ENCODE data around the gene ATF6.
"Not testable (repeated sequence)": the region's sequence is repeated elsewhere in the genome, so short reads cannot be mapped to it uniquely, and the experiment has no call there.

The ATF6 gene

GRCh38 chr1:161782886-161783285 is 16.8 kb downstream of the ATF6 start:
- DNase-seq (ENCODE audit: low spot score): no peak

GRCh38 chr1:161784968-161785367 is 18.8 kb downstream of the ATF6 start:
- no peak for DNase-seq (ENCODE audit: low spot score)

- no peak for DNase-seq (ENCODE audit: low spot score)
Observed at GRCh38 chr1:161787355-161787754, 21.2 kb downstream of the ATF6 start.

- DNase-seq (ENCODE audit: low spot score): no peak
Observed at GRCh38 chr1:161790587-161791317, 24.6 kb downstream of the ATF6 start.

GRCh38 chr1:161791904-161792655 is 26.0 kb downstream of the ATF6 start:
- no peak for DNase-seq (ENCODE audit: low spot score)

GRCh38 chr1:161792740-161793139 is 26.6 kb downstream of the ATF6 start:
- DNase-seq (ENCODE audit: low spot score): peak; percentile 78

GRCh38 chr1:161799792-161800191 is 33.7 kb downstream of the ATF6 start:
- DNase-seq (ENCODE audit: low spot score): no peak

- no peak for DNase-seq (ENCODE audit: low spot score)
Observed at GRCh38 chr1:161801955-161802354, 35.8 kb downstream of the ATF6 start.

- no peak for DNase-seq (ENCODE audit: low spot score)
Observed at GRCh38 chr1:161803181-161803580, 37.1 kb downstream of the ATF6 start.

GRCh38 chr1:161805399-161806197 is 39.5 kb downstream of the ATF6 start:
- no peak for DNase-seq (ENCODE audit: low spot score)

GRCh38 chr1:161809202-161809601 is 43.1 kb downstream of the ATF6 start:
- not testable (repeated sequence) for DNase-seq (ENCODE audit: low spot score)

GRCh38 chr1:161809656-161810055 is 43.5 kb downstream of the ATF6 start:
- DNase-seq (ENCODE audit: low spot score): not testable (repeated sequence)

- no peak for DNase-seq (ENCODE audit: low spot score)
Observed at GRCh38 chr1:161810780-161811179, 44.7 kb downstream of the ATF6 start.

- DNase-seq (ENCODE audit: low spot score): no peak
Observed at GRCh38 chr1:161816201-161816600, 50.1 kb downstream of the ATF6 start.

GRCh38 chr1:161817176-161817730 is 51.1 kb downstream of the ATF6 start:
- no peak for DNase-seq (ENCODE audit: low spot score)

- DNase-seq (ENCODE audit: low spot score): no peak
Observed at GRCh38 chr1:161820914-161821313, 54.8 kb downstream of the ATF6 start.

GRCh38 chr1:161824618-161825017 is 58.5 kb downstream of the ATF6 start:
- DNase-seq (ENCODE audit: low spot score): no peak

GRCh38 chr1:161825831-161826230 is 59.7 kb downstream of the ATF6 start:
- no peak for DNase-seq (ENCODE audit: low spot score)

GRCh38 chr1:161826478-161826877 is 60.4 kb downstream of the ATF6 start:
- no peak for DNase-seq (ENCODE audit: low spot score)

- no peak for DNase-seq (ENCODE audit: low spot score)
Observed at GRCh38 chr1:161827786-161828185, 61.7 kb downstream of the ATF6 start.

- not testable (repeated sequence) for DNase-seq (ENCODE audit: low spot score)
Observed at GRCh38 chr1:161832299-161832907, 66.3 kb downstream of the ATF6 start.

- no peak for DNase-seq (ENCODE audit: low spot score)
Observed at GRCh38 chr1:161834967-161835550, 68.9 kb downstream of the ATF6 start.
